Lower leg skin (tissue), 3 donors: ENCODE measurements around the gene CACNA1G.

Experiments used
- POLR2A ChIP-seq, 2 donors: fragments of 450-650 bp; IDR thresholded peaks; one replicate each; pipeline ENCODE4 v1.6.1; 2016 to 2017; ENCODE audit warnings: antibody characterized with exemption in 2 of 2, mild to moderate bottlenecking in 1 of 2, moderate library complexity in 1 of 2
- TF ChIP-seq, protein P1 (sequence below), 3 donors: fragments of 450-650 bp; IDR thresholded peaks; one replicate each; pipeline ENCODE4 v1.5.1; 2016; ENCODE audit warnings: antibody characterized with exemption in 3 of 3, mild to moderate bottlenecking in 3 of 3, moderate library complexity in 2 of 3

DNA sequence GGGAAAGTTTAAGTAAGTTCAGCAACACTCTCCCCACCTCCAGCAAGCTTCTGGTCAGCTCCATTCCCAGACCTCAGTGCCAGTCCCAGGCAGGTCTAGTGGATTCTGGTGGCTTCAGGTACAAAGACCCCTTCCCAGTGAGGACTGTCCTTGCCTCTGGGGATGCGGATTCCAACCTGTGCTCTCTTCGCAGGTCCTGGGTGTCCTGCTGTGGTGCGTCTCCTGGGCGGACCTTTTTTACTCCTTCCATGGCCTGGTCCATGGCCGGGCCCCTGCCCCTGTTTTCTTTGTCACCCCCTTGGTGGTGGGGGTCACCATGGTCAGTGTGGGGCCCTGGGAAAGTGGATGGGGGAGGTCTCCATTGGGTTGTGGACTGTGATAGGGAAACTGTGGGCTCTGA lies 96.0 kb downstream of the CACNA1G start:
- TF ChIP-seq, protein P1, sequence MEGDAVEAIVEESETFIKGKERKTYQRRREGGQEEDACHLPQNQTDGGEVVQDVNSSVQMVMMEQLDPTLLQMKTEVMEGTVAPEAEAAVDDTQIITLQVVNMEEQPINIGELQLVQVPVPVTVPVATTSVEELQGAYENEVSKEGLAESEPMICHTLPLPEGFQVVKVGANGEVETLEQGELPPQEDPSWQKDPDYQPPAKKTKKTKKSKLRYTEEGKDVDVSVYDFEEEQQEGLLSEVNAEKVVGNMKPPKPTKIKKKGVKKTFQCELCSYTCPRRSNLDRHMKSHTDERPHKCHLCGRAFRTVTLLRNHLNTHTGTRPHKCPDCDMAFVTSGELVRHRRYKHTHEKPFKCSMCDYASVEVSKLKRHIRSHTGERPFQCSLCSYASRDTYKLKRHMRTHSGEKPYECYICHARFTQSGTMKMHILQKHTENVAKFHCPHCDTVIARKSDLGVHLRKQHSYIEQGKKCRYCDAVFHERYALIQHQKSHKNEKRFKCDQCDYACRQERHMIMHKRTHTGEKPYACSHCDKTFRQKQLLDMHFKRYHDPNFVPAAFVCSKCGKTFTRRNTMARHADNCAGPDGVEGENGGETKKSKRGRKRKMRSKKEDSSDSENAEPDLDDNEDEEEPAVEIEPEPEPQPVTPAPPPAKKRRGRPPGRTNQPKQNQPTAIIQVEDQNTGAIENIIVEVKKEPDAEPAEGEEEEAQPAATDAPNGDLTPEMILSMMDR (IDR thresholded peaks at IDR 0.05): no peak
- TF ChIP-seq POLR2A (IDR thresholded peaks at IDR 0.05): no peak
